Activated gamma-delta T cell treated with Interleukin-2 at 50 U/mL for 16 hours (primary cell): ENCODE data around the gene TBCCD1.
A peak's percentile ranks its signal among the peaks of the same experiment; 100 is the strongest.
"Not testable (repeated sequence)": the region's sequence is repeated elsewhere in the genome, so short reads cannot be mapped to it uniquely, and the experiment has no call there.

Experiments used
- DNase-seq: peaks from one replicate; pipeline ENCODE4 v3.0.0-alpha.2; 2020

Gene TBCCD1

DNA sequence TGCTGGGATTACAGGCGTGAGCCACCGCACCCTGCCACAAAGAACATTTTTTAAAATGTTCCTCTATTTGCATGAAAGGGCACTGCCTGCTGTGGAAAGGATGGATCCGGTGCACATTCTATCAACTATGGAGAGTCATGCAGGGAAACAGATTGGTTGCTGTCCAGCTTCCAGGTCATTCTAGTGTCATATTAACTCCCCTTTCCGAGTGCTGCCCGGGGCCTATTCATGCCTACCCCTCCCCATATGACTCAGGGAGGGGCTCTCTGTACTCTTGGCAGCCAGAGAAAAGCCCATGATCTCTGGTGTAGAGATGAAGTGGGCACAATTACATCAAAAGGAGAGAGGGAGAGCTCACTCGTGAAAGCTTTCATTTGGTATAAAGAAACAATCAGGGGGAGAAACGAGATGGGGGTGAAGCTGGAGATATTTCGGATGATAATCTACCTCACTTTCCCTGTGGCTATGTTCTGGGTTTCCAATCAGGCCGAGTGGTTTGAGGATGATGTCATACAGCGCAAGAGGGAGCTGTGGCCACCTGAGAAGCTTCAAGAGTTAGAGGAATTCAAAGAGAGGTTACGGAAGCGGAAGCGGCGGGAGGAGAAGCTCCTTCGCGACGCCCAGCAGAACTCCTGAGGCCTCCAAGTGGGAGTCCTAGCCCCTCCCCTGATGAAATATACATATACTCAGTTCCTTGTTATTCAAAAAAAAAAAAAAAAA, 29.6 kb upstream of the TBCCD1 start:
- no peak for DNase-seq

- no peak for DNase-seq
Observed at GRCh38 chr3:186594591-186595113, 27.5 kb upstream of the TBCCD1 start.

DNA sequence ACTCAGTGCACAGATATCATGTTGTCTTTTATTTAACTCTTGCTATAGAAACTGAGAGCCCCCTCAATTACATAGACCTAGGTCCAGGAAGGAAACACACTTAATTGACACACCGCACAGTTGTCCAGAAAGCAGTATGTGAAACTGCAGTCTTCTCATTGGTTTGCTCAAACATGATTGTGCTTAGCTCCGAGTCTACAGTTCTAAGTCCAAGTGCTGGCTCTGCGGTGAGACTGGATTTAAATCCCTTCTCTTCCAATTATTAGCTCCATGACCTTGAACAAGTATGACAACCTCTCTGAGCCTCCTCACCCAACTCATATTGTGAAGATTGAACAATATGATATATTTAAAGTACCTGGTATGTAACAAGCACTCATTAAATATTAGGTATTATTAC, 26.7 kb upstream of the TBCCD1 start:
- DNase-seq = no peak

- DNase-seq = no peak
Observed at GRCh38 chr3:186592682-186593081, 25.5 kb upstream of the TBCCD1 start.

- DNase-seq = no peak
Observed at GRCh38 chr3:186590580-186591295, 23.6 kb upstream of the TBCCD1 start.

- no peak for DNase-seq
Observed at GRCh38 chr3:186589856-186590579, 22.9 kb upstream of the TBCCD1 start.

DNA sequence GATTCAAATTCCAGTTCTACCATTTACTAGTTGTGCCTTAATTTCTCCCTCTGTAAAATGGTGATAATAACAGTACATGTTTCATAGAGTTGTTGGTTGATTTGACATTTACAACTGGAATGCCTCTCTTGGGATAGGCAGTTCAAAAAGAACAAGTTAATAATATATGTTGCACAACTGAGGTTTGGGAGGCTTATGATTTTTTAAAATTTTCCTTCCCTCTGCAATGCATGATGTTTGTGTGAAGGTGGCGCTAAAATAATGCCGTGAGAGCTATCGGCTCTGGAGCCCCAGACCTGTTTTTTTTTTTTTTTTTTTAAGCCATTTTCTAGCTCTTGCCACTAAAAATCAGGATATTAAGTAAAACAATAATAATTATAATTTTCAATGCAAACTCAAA, 22.0 kb upstream of the TBCCD1 start:
- DNase-seq = no peak

GRCh38 chr3:186588632-186589031, 21.5 kb upstream of the TBCCD1 start:
- no peak for DNase-seq

DNA sequence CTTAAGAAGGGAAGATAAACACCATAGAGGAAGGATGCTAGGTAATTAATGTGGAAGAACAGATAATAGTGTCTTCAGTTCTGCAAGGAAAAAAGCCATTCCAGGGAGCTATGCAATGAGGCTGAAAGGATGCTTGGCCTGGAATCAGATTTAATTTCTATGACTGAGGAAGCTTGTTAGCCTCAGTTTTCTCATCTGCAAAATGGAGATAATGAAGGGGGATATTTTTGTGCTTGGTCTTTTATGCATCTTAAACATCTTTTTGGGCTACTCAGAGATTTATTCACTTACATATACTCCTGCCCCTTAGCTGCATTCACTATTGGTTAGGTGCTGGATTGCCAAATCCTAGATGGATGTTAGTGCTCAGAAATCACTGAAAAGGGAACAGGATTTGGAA, 20.0 kb upstream of the TBCCD1 start:
- DNase-seq = no peak

GRCh38 chr3:186586245-186586644, 19.1 kb upstream of the TBCCD1 start:
- DNase-seq = not testable (repeated sequence)

DNA sequence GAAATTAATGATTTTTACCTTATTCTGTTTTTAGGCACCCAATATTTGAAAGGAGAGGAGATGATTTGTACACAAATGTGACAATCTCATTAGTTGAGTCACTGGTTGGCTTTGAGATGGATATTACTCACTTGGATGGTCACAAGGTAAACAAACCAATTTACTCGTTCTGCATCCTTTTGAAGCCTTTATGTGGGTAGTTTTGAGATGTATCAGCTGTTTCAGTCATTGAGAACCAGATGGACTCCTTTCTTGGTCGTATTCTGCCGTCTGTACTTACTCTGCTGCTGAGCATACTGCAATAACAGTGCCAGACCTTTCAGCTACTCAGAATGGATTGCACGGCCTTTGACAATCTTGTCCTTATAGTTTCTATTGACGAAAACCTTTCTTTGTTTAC, 16.7 kb upstream of the TBCCD1 start:
- DNase-seq = no peak

DNA sequence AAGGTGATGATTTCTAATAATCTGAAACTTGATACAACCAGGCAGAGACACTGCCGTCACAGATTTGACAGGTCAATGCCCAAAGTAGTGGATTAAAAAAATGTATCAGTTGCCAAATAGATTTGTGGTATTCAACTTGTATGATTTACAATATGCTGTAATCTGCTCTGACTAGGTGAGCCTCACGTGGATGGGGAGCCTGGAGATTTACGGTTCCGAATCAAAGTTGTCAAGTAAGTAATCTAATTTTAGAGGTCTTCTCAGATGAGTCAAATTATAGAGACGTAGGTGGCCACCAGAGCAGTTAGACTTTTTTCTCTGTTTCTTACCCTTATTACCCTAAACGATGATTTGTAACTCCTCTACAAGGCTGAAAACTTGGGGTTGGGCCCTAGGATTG, 15.4 kb upstream of the TBCCD1 start:
- no peak for DNase-seq

DNA sequence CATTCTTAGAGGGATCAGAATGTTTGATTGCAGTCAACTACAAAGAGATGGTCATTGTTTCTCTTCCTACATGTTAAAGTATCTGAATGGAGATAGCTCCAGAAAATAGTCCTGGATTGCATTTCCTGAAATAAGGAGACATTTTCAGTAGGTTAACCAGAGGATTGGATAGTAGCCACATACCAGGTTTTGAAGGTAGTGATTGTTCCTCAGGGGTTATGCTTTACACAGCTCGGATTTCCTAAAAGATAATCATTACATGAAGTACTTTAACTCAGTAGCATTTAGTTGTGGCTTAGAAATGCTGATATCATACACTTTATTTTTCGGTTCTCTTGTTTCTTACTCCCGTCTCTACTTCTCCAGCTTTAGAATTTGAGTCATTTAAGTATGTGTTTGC, 13.6 kb upstream of the TBCCD1 start:
- no peak for DNase-seq

GRCh38 chr3:186577521-186577920, 10.4 kb upstream of the TBCCD1 start:
- DNase-seq = no peak

- DNase-seq = no peak
Observed at GRCh38 chr3:186571644-186572013, 4.5 kb upstream of the TBCCD1 start.

- DNase-seq = no peak
Observed at GRCh38 chr3:186570941-186571643, 4.0 kb upstream of the TBCCD1 start.

DNA sequence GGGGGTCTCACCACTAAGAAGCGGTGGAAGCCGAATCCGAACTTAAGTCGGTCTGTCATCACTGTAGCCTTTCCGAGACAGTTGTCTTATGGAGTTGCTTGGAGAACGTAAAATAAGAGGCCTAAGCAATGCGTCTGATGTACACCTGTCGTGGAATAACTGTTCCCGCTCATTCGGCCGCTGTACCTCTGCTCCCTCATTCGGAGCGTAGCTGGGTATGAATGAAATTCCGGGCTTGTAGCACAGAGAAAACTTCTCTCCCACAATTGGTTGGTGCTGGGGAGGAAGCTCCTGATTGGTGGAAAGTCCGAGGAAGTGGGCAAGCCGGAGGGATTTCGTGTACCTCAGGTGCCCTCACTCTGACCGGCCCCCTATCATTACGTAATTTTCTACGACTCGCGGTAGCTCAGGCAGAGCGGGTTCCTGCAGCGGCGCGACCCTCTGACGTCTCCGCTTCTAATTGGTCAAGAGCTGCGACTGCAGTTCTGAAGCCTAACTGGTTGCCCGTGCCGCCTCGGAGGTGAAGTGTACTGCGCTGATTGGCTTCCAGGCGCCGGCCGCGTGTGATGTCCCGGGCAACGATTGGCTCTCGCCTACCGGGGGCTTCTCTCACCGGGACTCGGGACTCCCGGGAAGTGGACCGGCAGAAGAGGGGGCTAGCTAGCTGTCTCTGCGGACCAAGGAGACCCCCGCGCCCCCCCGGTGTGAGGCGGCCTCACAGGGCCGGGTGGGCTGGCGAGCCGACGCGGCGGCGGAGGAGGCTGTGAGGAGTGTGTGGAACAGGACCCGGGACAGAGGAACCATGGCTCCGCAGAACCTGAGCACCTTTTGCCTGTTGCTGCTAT, 3.2 kb upstream of the TBCCD1 start, which contains the start of gene DNAJB11:
DNAJB11 (plus strand) TSS at position 625 of the 845 bp plus-strand sequence; CDS start at position 803, 178 bp downstream.
- peak; percentile 97 for DNase-seq

DNA sequence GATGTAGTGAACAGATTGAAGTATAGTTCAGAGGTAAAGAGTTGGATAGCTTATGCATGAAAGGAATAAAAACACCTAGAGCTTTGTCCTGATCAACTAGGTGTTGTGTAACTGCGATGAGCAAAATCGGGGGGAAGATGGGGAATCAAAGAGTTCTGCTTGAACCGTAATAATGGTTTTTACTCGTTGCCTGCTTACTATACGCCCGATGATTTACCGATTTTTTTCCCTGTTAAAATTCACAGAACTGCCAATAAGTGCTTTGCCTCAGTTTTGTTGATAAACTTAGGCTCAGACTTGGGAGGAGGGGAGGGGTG, 2.6 kb upstream of the TBCCD1 start:
- DNase-seq = no peak

GRCh38 chr3:186569361-186569760, 2.2 kb upstream of the TBCCD1 start:
- not testable (repeated sequence) for DNase-seq

GRCh38 chr3:186566772-186567071, 417 bp downstream of the TBCCD1 start:
- DNase-seq = no peak

- DNase-seq = no peak
Observed at GRCh38 chr3:186564586-186564985, 2.6 kb downstream of the TBCCD1 start.

- no peak for DNase-seq
Observed at GRCh38 chr3:186552408-186553031, 14.6 kb downstream of the TBCCD1 start.
